Tibial nerve (tissue), 4 donors: Measurements from ENCODE around the gene IL34.

ENCODE experiments used
- EP300 ChIP-seq, 2 donors: sonication (generic); formaldehyde crosslinking; IDR thresholded peaks; one replicate each; pipeline ENCODE4 v1.6.1; 2017; ENCODE audit warnings: antibody characterized with exemption in 2 of 2, mild to moderate bottlenecking in 1 of 2
- POLR2A ChIP-seq, 2 donors: fragments of 450-650 bp; IDR thresholded peaks; one replicate each; pipeline ENCODE4 v1.6.1; 2017; ENCODE audit warnings: antibody characterized with exemption in 2 of 2, mild to moderate bottlenecking in 2 of 2, moderate library complexity in 2 of 2
- TF ChIP-seq, protein P1 (sequence below), 5 experiments: fragments of 200-600 bp in 3 of 5; fragments of 450-650 bp in 2 of 5; sonication (generic) in 3 of 5; IDR thresholded peaks; one replicate each; pipeline ENCODE4 v1.5.1; 2016 to 2019; ENCODE audit warnings: antibody characterized with exemption in 5 of 5, mild to moderate bottlenecking in 3 of 5, moderate library complexity in 2 of 5

DNA sequence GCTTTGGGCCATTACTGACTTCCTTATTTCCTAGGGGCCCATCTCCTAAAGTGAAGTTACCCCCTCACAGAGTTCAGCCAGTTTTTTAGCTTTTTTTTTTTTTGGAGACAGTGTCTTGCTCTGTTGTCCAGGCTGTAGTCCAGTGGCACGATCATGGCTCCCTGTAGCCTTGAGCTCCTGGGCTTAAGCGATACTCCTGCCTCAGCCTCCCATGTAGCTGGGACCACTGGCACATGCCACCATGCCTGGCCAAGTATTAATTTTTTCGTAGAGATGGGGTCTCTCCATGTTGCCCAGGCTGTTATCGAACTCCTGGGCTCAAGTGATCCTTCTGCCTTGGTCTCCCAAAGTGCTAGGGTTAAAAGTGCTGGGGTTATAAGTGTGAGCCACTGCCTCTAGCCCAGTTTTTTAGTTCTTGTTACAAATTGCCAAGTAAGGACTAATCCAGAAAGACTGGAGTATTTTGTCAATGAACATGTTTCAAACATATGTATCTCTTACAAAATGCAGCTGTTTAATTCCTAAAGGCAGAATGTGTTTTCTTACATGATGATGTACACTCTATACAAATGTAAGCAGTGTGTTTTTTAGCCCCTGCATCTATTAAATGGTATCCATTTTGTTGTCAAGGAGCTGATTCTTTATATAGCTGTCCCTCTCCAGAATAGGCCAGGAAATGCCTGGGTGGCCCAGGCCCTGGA is 49.1 kb upstream of the IL34 start:
- TF ChIP-seq EP300 (IDR thresholded peaks at IDR 0.05) (no peak), POLR2A (IDR thresholded peaks at IDR 0.05) (no peak)
- TF ChIP-seq, protein P1, sequence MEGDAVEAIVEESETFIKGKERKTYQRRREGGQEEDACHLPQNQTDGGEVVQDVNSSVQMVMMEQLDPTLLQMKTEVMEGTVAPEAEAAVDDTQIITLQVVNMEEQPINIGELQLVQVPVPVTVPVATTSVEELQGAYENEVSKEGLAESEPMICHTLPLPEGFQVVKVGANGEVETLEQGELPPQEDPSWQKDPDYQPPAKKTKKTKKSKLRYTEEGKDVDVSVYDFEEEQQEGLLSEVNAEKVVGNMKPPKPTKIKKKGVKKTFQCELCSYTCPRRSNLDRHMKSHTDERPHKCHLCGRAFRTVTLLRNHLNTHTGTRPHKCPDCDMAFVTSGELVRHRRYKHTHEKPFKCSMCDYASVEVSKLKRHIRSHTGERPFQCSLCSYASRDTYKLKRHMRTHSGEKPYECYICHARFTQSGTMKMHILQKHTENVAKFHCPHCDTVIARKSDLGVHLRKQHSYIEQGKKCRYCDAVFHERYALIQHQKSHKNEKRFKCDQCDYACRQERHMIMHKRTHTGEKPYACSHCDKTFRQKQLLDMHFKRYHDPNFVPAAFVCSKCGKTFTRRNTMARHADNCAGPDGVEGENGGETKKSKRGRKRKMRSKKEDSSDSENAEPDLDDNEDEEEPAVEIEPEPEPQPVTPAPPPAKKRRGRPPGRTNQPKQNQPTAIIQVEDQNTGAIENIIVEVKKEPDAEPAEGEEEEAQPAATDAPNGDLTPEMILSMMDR (IDR thresholded peaks at IDR 0.05), result no peak
